Right forelimb (tissue), 1 donor: ENCODE data around the gene GGA2.
A peak's percentile ranks its signal among the peaks of the same experiment; 100 is the strongest.
"Not testable (repeated sequence)": the region's sequence is repeated elsewhere in the genome, so short reads cannot be mapped to it uniquely, and the experiment has no call there.

ENCODE experiments used
- DNase-seq: peaks from one replicate; pipeline ENCODE4 v3.0.0-alpha.2; 2018

The GGA2 gene

DNA sequence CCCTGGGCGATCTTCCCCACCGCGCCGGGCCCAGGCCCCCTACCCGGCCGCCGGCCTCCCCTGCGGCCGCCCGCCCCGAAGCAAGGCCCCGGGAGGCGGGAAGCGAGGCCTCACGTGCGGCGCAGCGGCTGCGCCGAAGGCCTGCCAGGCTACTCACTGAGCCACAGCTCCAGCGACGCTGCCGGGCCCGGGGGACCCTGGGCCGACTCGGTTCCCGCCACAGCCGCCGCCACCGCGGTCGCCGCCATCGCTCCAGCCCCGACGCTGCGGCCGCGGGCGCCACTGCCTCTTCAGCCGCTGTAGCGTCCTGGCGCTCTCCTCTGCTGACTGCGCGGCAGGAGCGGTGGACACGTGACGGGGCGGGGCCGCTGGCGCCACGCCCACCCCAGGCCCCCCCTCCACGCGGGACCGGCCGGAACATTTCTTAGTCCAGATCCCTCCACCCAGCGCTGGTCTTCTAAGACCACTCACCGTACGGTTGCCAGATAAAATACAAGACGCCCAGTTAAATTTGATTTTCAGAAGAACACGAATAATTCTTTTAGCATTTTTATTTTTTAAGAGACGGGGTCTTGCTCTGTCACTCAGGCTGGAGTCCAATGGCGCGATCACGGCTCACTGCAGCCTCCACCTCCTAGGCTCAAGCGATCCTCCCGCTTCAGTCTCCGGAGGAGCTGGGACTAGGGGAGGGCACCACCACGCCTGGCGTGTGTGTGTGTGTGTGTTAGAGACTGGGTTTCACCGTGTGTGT is at the start of gene GGA2:
GGA2 (minus strand) TSS at position 331 of the 751 bp plus-strand sequence; CDS start at position 248, 83 bp downstream.
- peak; percentile 95 for DNase-seq

- peak; percentile 50 for DNase-seq
Measured at GRCh38 chr16:23557779-23558702, 47.7 kb upstream of the GGA2 start.

DNA sequence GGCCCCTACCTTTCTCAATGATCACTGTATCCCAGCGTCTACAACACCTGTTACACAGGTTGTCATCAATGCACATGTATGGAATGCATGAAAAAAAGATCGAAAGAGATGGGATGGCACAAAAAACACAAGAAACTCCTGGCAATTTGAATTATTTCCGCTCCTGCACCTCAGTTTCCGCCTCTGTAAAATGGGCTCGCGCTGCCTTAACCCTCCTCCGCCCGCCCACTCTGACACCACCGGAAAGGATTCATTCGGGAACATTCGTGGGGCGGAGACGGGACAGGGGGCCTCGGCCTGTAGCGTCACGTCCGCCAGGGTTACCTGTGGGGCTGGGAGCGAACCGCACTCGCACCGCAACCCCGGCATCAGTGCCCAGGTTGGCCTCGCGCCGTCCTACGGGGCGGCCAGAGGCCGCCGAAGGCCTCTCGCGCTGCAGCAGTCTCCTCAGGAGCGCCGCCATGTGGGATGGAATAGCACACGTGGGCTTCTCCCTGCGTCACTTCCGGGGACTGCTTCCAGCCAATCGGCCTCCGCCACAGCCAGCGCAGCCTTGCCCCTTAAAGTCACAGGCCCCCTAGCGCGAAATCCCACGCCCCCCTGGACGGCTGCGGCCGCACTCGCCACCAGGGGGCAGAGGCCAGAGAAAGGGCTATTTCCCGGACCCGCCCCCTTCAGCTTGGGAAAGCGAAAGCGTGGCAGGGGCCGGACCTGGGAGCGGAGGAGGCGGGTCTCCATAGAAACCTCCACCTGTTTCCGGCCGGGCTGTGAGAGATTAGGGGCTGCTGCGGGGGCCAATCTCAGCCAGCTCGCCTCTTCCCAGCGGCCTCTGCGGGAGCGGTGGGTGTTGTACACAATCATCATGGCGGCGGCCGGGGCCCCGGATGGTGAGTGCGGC is 46.8 kb upstream of the GGA2 start, which contains the start of the genes EARS2 and UBFD1:
EARS2 (minus strand) TSS at position 470 of the 898 bp plus-strand sequence; CDS start at position 463, 7 bp downstream.
UBFD1 (plus strand) TSS at position 847 of the 898 bp plus-strand sequence; CDS start at position 863, 16 bp downstream.
- DNase-seq: peak; percentile 100

DNA sequence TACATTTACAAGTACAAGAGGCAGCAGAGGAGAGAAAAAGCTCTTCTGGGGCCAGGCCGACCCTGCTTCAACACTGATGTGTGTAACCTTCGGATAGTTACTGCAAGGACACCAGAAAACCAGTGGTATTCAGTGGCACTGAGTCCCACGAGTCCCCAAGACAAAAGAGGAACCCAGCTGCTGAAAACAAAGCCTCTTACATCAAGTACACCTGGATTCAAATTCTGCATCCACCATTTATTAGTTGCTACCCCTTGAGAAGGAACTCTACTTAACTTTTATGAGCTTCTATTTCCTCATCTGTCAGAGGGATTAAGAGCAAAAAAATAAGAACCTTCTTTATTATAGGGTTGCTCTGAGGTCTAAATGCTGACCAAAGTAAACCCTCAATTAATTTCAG is 44.2 kb upstream of the GGA2 start:
- no peak for DNase-seq

- no peak for DNase-seq
Measured at GRCh38 chr16:23552161-23552560, 41.9 kb upstream of the GGA2 start.

DNA sequence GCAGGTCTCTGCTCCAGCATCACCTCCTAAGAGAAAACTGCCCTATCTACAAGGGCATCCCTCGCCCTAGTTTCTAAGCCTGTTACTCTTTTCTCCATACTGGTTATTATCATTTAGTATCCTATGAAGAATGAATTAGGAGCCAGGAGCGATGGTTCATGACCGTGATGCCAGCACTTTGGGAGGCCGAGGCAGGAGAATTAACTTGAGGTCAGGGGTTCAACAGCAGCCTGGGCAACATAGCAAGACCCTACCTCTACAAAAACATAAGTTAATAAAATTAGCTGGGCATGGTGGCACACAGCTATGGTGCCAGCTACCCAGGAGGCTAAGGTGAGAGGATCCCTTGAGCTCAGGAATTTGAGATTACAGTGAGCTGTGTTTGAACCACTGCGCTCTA is 39.6 kb upstream of the GGA2 start:
- DNase-seq: no peak

DNA sequence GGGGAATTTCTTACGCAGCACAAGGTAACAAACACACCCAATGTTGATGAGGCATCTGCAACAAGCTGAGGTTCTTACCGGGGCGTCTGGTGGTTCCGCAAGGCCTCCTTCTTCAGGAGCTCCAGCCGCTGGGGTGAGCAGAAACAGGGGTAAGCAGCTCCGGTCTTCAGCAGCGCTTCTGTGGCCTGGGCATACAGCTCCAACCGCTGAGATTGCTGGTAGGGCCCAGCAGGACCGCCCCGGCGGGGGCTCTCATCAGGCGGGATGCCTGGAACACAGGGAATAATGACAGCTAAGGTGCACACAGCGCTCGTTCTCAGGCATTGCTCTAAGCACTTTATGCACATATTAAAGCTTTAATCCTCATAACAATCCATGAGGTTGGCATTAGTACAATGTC is 34.1 kb upstream of the GGA2 start:
- no peak for DNase-seq

GRCh38 chr16:23540817-23541178 is 30.5 kb upstream of the GGA2 start:
- not testable (repeated sequence) for DNase-seq

DNA sequence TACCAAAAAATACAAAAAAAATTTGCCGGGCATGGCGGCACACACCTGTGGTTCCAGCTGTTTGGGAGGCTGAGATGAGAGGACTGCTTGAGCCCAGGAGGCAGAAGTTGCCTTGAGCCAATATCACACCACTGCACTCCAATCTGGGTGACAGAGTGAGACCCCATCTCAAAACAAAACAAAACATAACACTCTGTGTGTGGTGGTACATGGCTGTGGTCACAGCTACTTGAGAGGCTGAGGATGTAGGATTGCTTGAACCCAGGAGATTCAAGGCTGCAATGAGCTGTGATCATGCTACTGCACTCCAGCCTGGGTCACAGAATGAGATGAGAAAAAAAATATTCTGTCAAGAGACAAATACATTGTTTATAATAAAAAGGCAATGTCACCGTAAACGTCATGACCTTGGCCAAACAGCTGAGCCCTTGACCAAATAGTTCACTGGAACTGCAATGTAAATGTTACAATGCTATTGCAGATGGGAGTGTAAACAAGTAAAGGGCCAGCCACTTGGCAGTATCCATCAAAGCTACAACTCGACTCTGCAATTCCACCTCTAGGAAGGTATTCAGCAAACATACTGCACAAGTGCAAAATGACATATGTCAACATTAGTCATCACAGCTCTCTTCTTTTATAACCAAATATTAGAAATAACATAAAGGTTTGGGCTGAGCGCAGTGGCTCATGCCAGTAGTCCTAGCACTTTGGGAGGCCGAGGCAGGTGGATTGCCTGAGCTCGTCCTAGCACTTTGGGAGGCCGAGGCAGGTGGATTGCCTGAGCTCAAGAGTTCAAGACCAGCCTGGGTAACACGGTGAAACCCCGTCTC is 29.9 kb upstream of the GGA2 start:
- no peak for DNase-seq

DNA sequence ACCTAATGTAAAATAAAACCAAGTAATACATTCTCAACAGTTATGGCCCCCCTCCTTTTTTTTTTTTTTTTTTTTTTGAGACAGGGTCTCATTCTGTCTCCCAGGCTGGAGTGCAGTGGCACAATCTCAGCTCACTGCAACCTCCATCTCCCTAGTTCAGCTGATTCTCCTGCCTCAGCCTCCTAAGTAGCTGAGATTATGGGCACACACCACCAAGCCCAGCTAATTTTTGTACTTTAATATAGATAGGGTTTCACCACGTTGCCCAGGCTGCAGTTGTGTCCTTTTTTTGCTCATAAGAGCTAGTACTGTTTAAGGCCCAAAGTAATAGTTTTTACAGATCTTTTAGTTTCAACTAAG is 28.6 kb upstream of the GGA2 start:
- DNase-seq: no peak

DNA sequence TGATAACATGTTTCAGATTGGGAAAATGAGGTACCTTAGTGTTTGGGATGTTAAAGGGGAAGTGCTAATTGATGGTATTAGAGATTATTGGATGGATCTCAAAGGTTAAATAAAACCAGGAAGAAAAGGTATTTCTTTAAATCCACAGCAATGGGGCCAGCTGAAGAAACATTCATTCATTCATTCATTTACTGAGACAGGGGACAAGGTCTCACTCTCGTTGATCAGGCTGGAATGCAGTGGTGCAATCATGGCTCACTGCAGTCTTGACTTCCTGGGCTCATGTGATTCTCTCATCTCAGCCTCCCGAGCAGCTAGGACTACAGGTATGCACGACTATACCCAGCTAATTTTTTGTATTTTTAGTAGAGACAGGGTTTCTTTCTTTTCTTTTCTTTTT is 27.1 kb upstream of the GGA2 start:
- no peak for DNase-seq

- DNase-seq: no peak
Measured at GRCh38 chr16:23535901-23536300, 25.6 kb upstream of the GGA2 start.

GRCh38 chr16:23534868-23535860 is 24.9 kb upstream of the GGA2 start:
- no peak for DNase-seq

DNA sequence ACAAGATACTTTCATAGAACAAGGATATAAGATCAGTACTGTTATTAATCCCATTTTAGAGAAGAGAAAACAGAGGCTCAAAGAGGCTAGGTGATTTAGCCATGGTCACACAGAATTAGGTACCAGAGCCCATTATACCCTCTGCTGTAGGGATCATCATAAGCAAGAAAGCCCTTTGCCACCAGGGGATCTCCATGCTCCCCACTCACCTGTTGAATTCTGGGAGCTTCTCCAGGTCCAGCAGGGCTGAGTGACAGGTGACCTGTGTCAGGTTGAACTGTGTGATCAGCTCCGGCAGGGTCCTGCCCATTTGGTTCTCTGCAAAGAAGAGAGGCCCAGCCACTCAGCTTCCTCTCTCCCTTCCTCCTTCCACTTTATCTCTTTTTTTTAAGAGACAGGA is 22.2 kb upstream of the GGA2 start:
- DNase-seq: no peak

- no peak for DNase-seq
Measured at GRCh38 chr16:23530062-23530461, 19.8 kb upstream of the GGA2 start.

DNA sequence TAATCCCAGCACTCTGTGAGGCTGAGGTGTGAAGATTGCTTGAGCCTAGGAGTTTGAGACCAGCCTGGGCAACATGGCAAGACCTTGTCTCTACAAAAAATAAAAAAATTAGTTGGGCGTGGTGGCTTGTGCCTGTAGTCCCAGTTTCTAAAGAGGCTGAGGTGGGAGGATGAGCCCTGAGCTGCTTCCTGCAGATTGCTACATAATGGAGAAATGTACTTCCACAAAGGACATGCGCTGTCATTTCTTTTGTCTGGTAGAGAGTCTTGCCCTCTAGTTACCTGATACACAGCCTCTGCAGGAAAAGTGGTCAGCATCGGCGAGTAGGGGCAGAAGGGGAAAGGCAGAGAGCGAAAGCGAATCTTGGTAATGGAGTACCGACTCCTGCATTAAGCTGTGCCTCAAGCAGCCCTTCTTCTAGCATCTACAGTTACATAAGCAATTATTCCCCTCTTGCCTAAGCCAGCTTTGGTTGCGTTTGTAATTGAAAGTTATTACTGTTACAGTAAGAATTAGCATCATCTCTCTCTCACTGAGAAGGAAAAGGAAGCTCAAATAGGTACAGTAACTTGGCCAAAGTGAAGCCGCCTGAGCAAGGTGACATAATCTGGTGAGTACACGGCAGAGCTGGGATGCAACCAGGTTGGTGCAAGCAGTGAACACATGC is 18.5 kb upstream of the GGA2 start:
- no peak for DNase-seq

DNA sequence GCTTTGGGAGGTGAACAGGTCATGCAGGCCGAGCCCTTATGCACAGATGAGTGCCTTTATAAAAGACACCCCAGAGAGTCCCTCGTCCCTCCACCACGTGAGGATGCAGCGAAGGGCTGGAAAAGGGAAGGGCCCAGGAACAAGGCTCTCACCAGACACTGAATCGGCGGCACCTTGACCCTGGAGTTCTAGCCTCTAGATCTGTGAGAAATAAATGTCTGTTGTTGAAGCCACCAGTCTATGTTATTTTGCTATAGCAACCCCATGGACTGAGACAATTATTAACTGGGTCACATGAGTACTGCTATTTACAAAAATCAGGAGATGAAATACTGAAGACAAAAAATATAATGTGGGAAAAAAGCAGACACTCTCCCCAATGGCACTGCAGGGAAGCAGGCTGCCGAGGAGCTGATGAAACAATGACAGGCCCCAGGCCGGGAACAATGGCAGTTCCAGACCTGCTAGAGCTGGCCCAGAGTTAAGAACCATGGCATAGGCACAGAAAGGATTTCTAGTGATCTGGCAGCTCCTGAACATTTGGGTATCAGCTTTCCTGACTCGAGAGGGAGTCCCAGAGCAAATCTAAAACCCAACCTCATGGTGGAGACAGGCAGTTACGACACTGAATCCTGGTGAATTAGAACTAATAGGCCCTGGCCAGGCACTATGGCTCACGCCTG is 17.8 kb upstream of the GGA2 start:
- DNase-seq: no peak

DNA sequence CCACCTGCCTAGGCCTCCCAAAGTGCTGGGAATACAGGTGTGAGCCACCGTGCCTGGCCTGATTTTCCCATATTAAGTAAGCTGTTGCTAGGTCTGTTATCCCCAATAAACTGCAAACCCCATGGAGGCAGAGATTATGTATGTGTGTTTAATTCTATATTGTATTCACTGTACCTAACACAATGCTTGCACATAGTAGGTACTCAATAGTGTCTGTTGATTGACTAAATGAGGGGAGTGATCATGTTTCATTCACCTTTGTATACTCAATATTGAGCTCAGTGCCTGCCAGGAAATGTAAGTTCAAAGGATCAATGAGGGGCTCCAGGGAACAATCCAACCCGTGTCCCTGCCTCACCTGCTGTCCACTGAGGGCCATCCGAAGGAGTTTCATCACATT is 14.6 kb upstream of the GGA2 start:
- no peak for DNase-seq

DNA sequence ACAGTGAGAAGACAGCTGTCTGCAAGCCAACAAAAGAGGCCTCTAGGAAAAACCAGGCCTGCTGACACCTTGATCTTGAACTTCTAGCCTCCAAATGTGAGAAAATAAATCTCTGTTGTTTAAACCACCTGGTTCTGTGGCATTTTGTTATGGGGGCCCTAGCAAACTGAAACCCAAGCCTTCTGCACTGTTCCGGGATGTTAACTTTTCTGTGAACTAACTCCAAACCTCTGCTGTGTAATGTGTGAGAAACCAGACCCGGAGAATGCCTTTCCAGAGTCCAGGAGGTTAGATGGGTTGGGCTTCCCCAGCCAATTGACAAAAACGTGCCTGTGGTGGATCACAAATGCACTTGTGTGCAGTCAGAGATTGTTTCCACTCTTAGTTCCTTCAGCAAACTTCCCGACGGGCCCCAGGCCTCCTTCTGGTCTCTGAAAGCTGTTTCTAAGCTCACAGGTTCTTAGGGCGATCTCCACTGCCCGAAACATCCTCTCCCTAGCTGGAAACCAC is 13.6 kb upstream of the GGA2 start:
- DNase-seq: no peak
